GM12872 (cell line): ENCODE data around the gene RAB3IL1.

ENCODE experiments used
- TF ChIP-seq, protein P1 (sequence below): IDR thresholded peaks from 3 replicates; pipeline ENCODE4 v1.5.1; 2011; ENCODE audit warnings: low read depth, mild to moderate bottlenecking, low read length, moderate library complexity; ENCODE audit not compliant: insufficient read depth

The RAB3IL1 gene

GRCh38 chr11:61922539-61922938 lies 5.2 kb upstream of the RAB3IL1 start:
- TF ChIP-seq, protein P1, sequence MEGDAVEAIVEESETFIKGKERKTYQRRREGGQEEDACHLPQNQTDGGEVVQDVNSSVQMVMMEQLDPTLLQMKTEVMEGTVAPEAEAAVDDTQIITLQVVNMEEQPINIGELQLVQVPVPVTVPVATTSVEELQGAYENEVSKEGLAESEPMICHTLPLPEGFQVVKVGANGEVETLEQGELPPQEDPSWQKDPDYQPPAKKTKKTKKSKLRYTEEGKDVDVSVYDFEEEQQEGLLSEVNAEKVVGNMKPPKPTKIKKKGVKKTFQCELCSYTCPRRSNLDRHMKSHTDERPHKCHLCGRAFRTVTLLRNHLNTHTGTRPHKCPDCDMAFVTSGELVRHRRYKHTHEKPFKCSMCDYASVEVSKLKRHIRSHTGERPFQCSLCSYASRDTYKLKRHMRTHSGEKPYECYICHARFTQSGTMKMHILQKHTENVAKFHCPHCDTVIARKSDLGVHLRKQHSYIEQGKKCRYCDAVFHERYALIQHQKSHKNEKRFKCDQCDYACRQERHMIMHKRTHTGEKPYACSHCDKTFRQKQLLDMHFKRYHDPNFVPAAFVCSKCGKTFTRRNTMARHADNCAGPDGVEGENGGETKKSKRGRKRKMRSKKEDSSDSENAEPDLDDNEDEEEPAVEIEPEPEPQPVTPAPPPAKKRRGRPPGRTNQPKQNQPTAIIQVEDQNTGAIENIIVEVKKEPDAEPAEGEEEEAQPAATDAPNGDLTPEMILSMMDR, result no peak

- TF ChIP-seq, protein P1, result no peak
Measured at GRCh38 chr11:61921446-61921845, 4.1 kb upstream of the RAB3IL1 start.

GRCh38 chr11:61919705-61920631 lies 2.6 kb upstream of the RAB3IL1 start:
- TF ChIP-seq, protein P1, result no peak

DNA sequence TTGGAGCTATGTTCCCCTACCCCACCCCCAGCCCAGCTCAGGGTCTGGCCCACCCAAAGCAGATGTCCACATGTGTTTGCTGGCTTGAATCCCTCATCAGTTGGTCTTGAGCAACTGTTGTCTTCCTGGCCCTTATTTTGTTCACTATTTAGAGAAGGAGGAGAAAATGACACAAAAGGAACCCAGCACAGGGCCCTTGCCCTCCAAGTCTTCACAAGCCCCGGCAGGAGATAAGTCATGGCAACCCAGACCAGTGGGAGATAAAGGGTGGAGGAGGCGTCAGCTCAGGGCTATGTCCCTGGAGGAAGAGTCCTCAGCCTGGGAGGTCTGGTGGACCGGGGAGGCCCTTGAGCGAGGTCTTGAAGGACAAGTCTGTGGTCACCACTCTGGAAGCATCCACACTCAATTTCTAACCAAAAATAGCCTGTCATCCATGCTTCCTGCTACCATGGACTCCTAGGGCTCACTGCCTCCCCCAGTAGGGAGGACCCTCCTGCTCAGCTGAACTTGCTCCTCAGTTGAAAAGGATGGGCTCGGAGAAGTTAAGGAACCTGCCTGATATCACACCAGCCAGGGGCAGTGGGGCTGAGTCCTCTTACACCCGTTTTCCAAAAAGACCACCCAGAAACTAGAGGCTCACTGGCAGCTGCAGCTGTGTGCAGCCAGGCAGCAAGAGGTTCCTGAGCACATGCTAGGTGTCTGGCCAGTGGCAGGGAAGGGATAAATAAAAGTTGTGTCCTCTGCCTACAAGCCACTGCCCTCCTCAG lies 1.8 kb upstream of the RAB3IL1 start:
- TF ChIP-seq, protein P1, result no peak

- TF ChIP-seq, protein P1, result no peak
Measured at GRCh38 chr11:61918251-61918937, 1.0 kb upstream of the RAB3IL1 start.

DNA sequence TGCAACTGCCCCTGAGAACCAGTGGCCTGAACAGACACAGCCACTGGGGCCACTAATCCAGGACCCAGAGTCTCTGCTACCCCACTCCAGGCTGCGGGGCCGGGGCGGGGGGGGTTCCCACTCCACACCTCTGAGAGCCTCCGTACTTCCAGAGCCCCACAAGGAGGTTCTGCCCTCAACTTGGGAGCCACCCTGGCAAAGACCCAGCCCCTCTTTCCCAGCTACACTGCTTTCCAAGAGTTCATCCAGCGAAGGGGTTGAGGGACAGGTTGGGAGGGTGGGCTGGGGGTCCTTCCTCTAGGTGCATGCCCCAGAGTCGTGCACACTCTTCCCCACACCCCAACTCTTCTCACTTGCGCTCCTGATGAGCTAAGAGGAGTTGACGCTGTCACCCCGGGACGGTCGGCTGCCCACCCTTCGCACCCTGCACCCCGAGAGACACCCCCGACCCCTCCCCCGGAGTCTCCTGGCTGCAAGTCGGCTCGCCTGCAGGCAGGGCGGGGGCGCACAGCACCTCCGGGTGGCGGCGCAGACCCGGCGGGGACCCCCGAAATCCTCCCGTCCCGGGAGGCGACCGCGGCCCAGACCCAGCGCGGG lies 531 bp downstream of the RAB3IL1 start:
- TF ChIP-seq, protein P1, result no peak
